GM12878 (cell line): ENCODE results near the gene UBASH3B. TPM values are rescaled to one million over a fixed set of nuclear protein-coding genes. Genes with fewer than 3 reads are reported as not detected.

Source experiments
- ATAC-seq: fragments of 200-7000 bp; cut with Tn5 transposase; 3 replicates; pipeline ENCODE4 v1.9.1; 2020; ENCODE audit warnings: mild to moderate bottlenecking, moderate library complexity
- BruUV-seq: library from RNA; stranded (reverse); fragments of 400-500 nt; replicated peaks from 2 replicates; lab custom pipeline; 2021; lab: Mats Ljungman, UMichigan
- CTCF ChIA-PET: fragments of 300-600 bp; sonication (Branson Sonifier 250); formaldehyde crosslinking; extraction: SDS; loops from one replicate; lab custom pipeline; 2021; ENCODE audit warnings: inconsistent platforms; lab: Yijun Ruan, JAX
- POLR2A ChIA-PET: fragments of 350-600 bp; formaldehyde crosslinking; extraction: SDS; loops from one replicate; lab custom pipeline; 2021; ENCODE audit warnings: inconsistent platforms; lab: Charles Lee
- RAD21 ChIA-PET: fragments of 300-600 bp; sonication (Branson Sonifier 250); formaldehyde crosslinking; loops from one replicate; lab custom pipeline; 2023; ENCODE audit warnings: antibody characterized with exemption; ENCODE audit not compliant: unreplicated experiment; lab: Charles Lee
- SMC1A ChIA-PET: fragments of 300-600 bp; sonication (Branson Sonifier 250); formaldehyde crosslinking; loops from one replicate; lab custom pipeline; 2023; ENCODE audit not compliant: unreplicated experiment, uncharacterized antibody; lab: Charles Lee
- DNase-seq: peaks from one replicate; pipeline ENCODE4 v3.0.0-alpha.2; 2011; ENCODE audit warnings: low read depth, low spot score
- FAIRE-seq: peaks from 3 replicates; lab custom pipeline; 2011; peaks lifted over from hg19 to GRCh38; lab: Jason Lieb, UNC
- H2AFZ ChIP-seq: 2 replicates; pipeline ENCODE4 v1.6.0; 2011; ENCODE audit warnings: low read depth, low read length, control low read depth; ENCODE audit not compliant: control insufficient read depth
- H3K27ac ChIP-seq: 2 replicates; pipeline ENCODE4 v1.5.1; 2011; ENCODE audit warnings: control low read depth; ENCODE audit not compliant: control insufficient read depth, insufficient read depth
- H3K27me3 ChIP-seq, 2 experiments: replicated peaks in 1 of 2; 2 replicates each; pipeline versions ENCODE4 v1.6.0 to v1.6.1; 2011; ENCODE audit warnings: low read length in 1 of 2; ENCODE audit not compliant: control insufficient read depth in 2 of 2, insufficient read depth in 2 of 2
- H3K36me3 ChIP-seq, 2 experiments: 2 replicates each; pipeline ENCODE4 v1.5.1; 2011; ENCODE audit warnings: low read length in 1 of 2; ENCODE audit not compliant: control insufficient read depth in 2 of 2, insufficient read depth in 2 of 2
- H3K4me1 ChIP-seq: 2 replicates; pipeline ENCODE4 v1.6.1; 2011; ENCODE audit warnings: mild to moderate bottlenecking, low read length, moderate library complexity, mixed read lengths; ENCODE audit not compliant: control insufficient read depth, insufficient read depth
- H3K4me2 ChIP-seq: 2 replicates; pipeline ENCODE4 v1.6.0; 2011; ENCODE audit warnings: control low read depth; ENCODE audit not compliant: control insufficient read depth, insufficient read depth
- H3K4me3 ChIP-seq: fragments of 200-600 bp; sonication (generic); 2 replicates; pipeline ENCODE4 v1.5.1; 2016
- H3K79me2 ChIP-seq: 2 replicates; pipeline ENCODE4 v1.6.0; 2011; ENCODE audit warnings: low read length; ENCODE audit not compliant: control insufficient read depth, insufficient read depth
- H3K9ac ChIP-seq: 2 replicates; pipeline ENCODE4 v1.8.0; 2011; ENCODE audit warnings: low read length, control low read depth, mixed read lengths; ENCODE audit not compliant: control insufficient read depth, insufficient read depth
- H3K9me3 ChIP-seq: replicated peaks from 3 replicates; pipeline ENCODE4 v1.5.1; 2011; ENCODE audit warnings: mild to moderate bottlenecking, low read length; ENCODE audit not compliant: control insufficient read depth, insufficient read depth
- H4K20me1 ChIP-seq: 2 replicates; pipeline ENCODE4 v1.6.0; 2011; ENCODE audit not compliant: control insufficient read depth, insufficient read depth
- ESRRA ChIP-seq: IDR thresholded peaks from 2 replicates; pipeline ENCODE4 v1.6.1; 2012; ENCODE audit warnings: mild to moderate bottlenecking, low read length, improper control_type of control experiment
- FOS ChIP-seq: IDR thresholded peaks from 3 replicates; pipeline ENCODE4 v1.6.1; 2011; ENCODE audit warnings: borderline replicate concordance; ENCODE audit not compliant: insufficient read length; ENCODE audit errors: extremely low read depth
- MTA2 ChIP-seq: fragments of 450-650 bp; IDR thresholded peaks from 2 replicates; pipeline ENCODE4 v1.6.1; 2016; ENCODE audit warnings: low read depth, mild to moderate bottlenecking, moderate library complexity
- MYB ChIP-seq: fragments of 150-350 bp; IDR thresholded peaks from 2 replicates; pipeline ENCODE4 v1.6.1; 2014; ENCODE audit warnings: mild to moderate bottlenecking, low read depth, low read length, borderline replicate concordance
- NR2C1 ChIP-seq: fragments of 450-650 bp; IDR thresholded peaks from 2 replicates; pipeline ENCODE4 v1.6.1; 2017; ENCODE audit warnings: antibody characterized with exemption, mild to moderate bottlenecking, moderate library complexity
- RAD21 ChIP-seq: IDR thresholded peaks from 2 replicates; pipeline ENCODE4 v1.6.1; 2011; ENCODE audit warnings: mild to moderate bottlenecking, low read depth, low read length, moderate library complexity; ENCODE audit not compliant: insufficient read depth
- RBBP5 ChIP-seq: fragments of 200-600 bp; sonication (generic); conservative IDR thresholded peaks from 2 replicates; pipeline ENCODE4 v1.6.1; 2016
- SMAD1 ChIP-seq: fragments of 450-650 bp; IDR thresholded peaks from 2 replicates; pipeline ENCODE4 v1.6.1; 2018; ENCODE audit warnings: mild to moderate bottlenecking, low read depth; ENCODE audit not compliant: partially characterized antibody
- SMARCA5 ChIP-seq: fragments of 450-650 bp; IDR thresholded peaks from 2 replicates; pipeline ENCODE4 v1.6.1; 2017; ENCODE audit warnings: mild to moderate bottlenecking
- SREBF2 ChIP-seq: IDR thresholded peaks from 2 replicates; pipeline ENCODE4 v1.6.1; 2012; ENCODE audit warnings: mild to moderate bottlenecking, low read length
- TAF1 ChIP-seq: IDR thresholded peaks from 2 replicates; pipeline ENCODE4 v1.6.1; 2011; ENCODE audit warnings: mild to moderate bottlenecking, low read depth, low read length, borderline replicate concordance
- YBX1 ChIP-seq: fragments of 450-650 bp; IDR thresholded peaks from 2 replicates; pipeline ENCODE4 v1.6.1; 2016; ENCODE audit warnings: antibody characterized with exemption
- ZBTB33 ChIP-seq: fragments of 450-650 bp; IDR thresholded peaks from 2 replicates; pipeline ENCODE4 v1.6.1; 2017; ENCODE audit warnings: mild to moderate bottlenecking
- WGBS: methylation state at CpG from one replicate; pipeline ENCODE4 v1.1.6; 2016; ENCODE audit warnings: low lambda C conversion rate; ENCODE audit not compliant: insufficient replicate concordance, insufficient coverage; ENCODE audit errors: missing lambda C conversion rate; 5-methylcytosine and 5-hydroxymethylcytosine counted together
- in situ Hi-C: fragments of 300-500 bp; cut with MboI; formaldehyde crosslinking; loops from 9 replicates; pipeline ENCODE4 v1.14.3; 2018; ENCODE audit warnings: mixed read lengths
- intact Hi-C: fragments of 100-400 bp; cut with micrococcal nuclease; formaldehyde crosslinking; loops from one replicate; pipeline ENCODE4 v1.14.2; 2022; ENCODE audit not compliant: unreplicated experiment
- polyA plus RNA-seq, 11 experiments: library from polyadenylated mRNA; depleted of rRNA in 4 of 11; unstranded in 6 of 11; stranded (reverse) in 5 of 11; fragments of >200 nt; fragmentation: Nextera tagmentation in 4 of 11; fragmentation: Illumina TruSeq in 1 of 11; extraction: Ambion mirVana in 4 of 11; extraction: Trizol in 1 of 11; gene quantifications; 1 replicate in 1 of 11; 2 replicates in 10 of 11; pipeline versions ENCODE4 v1.2.1 to v1.2.3, GENCODE V29; 2011 to 2016; ENCODE audit warnings: inconsistent platforms in 2 of 11, missing spikeins in 2 of 11, low read depth in 1 of 11
- total RNA-seq, 4 experiments: library from RNA; depleted of rRNA in 3 of 4; stranded (reverse); fragments of >200 nt in 3 of 4; fragmentation: Illumina TruSeq in 1 of 4; extraction: Trizol in 1 of 4; gene quantifications; 2 replicates each; pipeline versions ENCODE4 v1.2.1 to v1.2.3, GENCODE V29; 2013 to 2021

UBASH3B gene
- total and polyA plus RNA-seq, 10 of the 15 experiments (the other 5 are each of a cell fraction or from before 2014, with no cell fraction given): 0.18 to 3.3 (median 0.57) TPM

- H3K4me1 ChIP-seq: peaks cover 6% of the 10 kb centered on the region
- no TSS peak for BruUV-seq
- no peak overlapping the region for H3K4me2 ChIP-seq
- H4K20me1 ChIP-seq: peaks cover 4% of the 10 kb centered on the region; the same call in 1 of the 2 replicates
- no peak overlapping the region for H3K4me3 ChIP-seq
- FAIRE-seq (no peak), ATAC-seq (no peak), DNase-seq (no peak)
- no peak overlapping the region for H2AFZ ChIP-seq
- peaks cover 8 to 11% of the 10 kb centered on the region in 2 experiments; a peak in 3 of 4 replicates for H3K27me3 ChIP-seq
- no peaks in the 10 kb centered on the region for H3K36me3 ChIP-seq
- WGBS: 56% methylated on average over 11 of the region's 11 CpGs
- TF ChIP-seq NR2C1 (no peak), SMAD1 (no peak)
- ChIA-PET POLR2A (no interaction called here), RAD21 (no interaction called here), CTCF (interaction anchor here (0.6 to 0.9 kb wide), 2 partner anchors 97 to 394 kb away, joined by 3 read pairs; no protein-coding TSS in a partner anchor), SMC1A (interaction anchor here (1.2 kb wide), 1 partner anchor 10 kb away, joined by 3 read pairs; no protein-coding TSS in a partner anchor)
- in situ Hi-C loops: no loop called here
- peaks cover 2% of the 10 kb centered on the region; the same call in 2 of the 3 replicates for H3K9me3 ChIP-seq
- intact Hi-C loops: no loop called here
- no peaks in the 10 kb centered on the region for H3K79me2 ChIP-seq
- H3K27ac ChIP-seq: no peak overlapping the region
- H3K9ac ChIP-seq: no peak overlapping the region
These were observed 4.4 kb downstream of the UBASH3B start for GRCh38 chr11:122659676-122660554.

- no TSS peak for BruUV-seq
These were observed 5.8 kb downstream of the UBASH3B start for GRCh38 chr11:122661182-122661945.

More at GRCh38 chr11:122661182-122661945, 5.8 kb downstream of the UBASH3B start:
- no peak overlapping the region for H3K9ac ChIP-seq
- no peak overlapping the region for H3K4me2 ChIP-seq
- no peaks in the 10 kb centered on the region for H3K79me2 ChIP-seq
- CTCF ChIA-PET: interaction anchor here (0.7 to 0.9 kb wide), 2 partner anchors 95 to 117 kb away, joined by 3 read pairs; no protein-coding TSS in a partner anchor
- POLR2A ChIA-PET: no interaction called here
- SMC1A ChIA-PET: interaction anchor here (1.2 kb wide), 1 partner anchor 95 kb away, joined by 3 read pairs; no protein-coding TSS in a partner anchor
- H3K4me3 ChIP-seq: no peak overlapping the region
- FAIRE-seq: no peak
- H3K27me3 ChIP-seq: peaks cover 4 to 9% of the 10 kb centered on the region in 2 experiments; a peak in 3 of 4 replicates
- RAD21 ChIA-PET: interaction anchor here (0.7 kb wide), 1 partner anchor 21 kb away, joined by 3 read pairs; no protein-coding TSS in a partner anchor
- H2AFZ ChIP-seq: no peak overlapping the region
- no peak for TF ChIP-seq FOS
- no peak for TF ChIP-seq MTA2
- no peak for TF ChIP-seq TAF1
- TF ChIP-seq SREBF2: no peak
- TF ChIP-seq ZBTB33: no peak
- no peak for TF ChIP-seq ESRRA
- TF ChIP-seq RBBP5: no peak
- TF ChIP-seq MYB: no peak
- TF ChIP-seq RAD21: no peak
- no peak for TF ChIP-seq SMARCA5
- no peak for TF ChIP-seq YBX1
- TF ChIP-seq, all 136 proteins: peak for 0
- H3K4me1 ChIP-seq: peaks cover 5% of the 10 kb centered on the region; the same call in 1 of the 2 replicates
- DNase-seq (no peak), ATAC-seq (no peak)
- H3K36me3 ChIP-seq: no peaks in the 10 kb centered on the region
- intact Hi-C loops: no loop called here
- peaks cover 2% of the 10 kb centered on the region; the same call in 2 of the 3 replicates for H3K9me3 ChIP-seq
- H3K27ac ChIP-seq: no peak overlapping the region
- H4K20me1 ChIP-seq: peaks cover 4% of the 10 kb centered on the region; the same call in 1 of the 2 replicates
- in situ Hi-C loops: no loop called here
- WGBS: 29% methylated on average over 6 of the region's 7 CpGs
